ENCODE measurements around the gene NSMF.

The NSMF gene, protein sequence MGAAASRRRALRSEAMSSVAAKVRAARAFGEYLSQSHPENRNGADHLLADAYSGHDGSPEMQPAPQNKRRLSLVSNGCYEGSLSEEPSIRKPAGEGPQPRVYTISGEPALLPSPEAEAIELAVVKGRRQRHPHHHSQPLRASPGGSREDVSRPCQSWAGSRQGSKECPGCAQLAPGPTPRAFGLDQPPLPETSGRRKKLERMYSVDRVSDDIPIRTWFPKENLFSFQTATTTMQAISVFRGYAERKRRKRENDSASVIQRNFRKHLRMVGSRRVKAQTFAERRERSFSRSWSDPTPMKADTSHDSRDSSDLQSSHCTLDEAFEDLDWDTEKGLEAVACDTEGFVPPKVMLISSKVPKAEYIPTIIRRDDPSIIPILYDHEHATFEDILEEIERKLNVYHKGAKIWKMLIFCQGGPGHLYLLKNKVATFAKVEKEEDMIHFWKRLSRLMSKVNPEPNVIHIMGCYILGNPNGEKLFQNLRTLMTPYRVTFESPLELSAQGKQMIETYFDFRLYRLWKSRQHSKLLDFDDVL

DNA sequence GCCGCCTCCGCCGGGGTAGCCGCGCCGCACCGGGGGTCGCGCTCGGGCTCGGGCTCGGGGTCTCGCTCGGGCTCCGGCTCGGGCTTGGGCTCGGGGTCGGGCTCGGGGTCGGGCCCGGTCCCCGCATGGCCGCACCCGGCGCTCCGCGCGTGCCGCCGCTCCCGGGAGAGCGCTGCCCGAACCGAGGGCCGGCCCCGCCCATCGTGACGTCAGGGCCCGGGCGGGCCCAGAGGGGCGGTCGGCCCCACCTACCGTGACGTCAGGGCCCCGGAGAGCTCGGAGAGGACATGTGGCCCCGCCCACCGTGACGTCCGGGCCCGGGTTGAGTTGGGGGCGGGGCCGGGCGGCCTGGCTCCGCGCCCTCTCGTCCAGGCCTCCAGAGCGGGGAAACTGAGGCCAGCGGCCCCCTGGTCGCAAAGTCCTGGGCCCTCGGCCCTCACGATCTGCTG is at the start of gene NSMF:
NSMF (minus strand) TSS at position 183 of the 449 bp plus-strand sequence. CDS start 232 bp downstream, outside the sequence.
- no peaks in the 10 kb centered on the region for H3K9me3 ChIP-seq (ENCODE audit: control insufficient read depth in 2 of 2, low read length in 2 of 2)
- H3K9ac ChIP-seq (ENCODE audit: low read depth in 1 of 2, low read length in 2 of 2), result peak within 1 kb of the TSS; percentile 69 to 87
- peak within 1 kb of the TSS; percentile 67 to 70 for H3K4me3 ChIP-seq (ENCODE audit: low read length in 2 of 2)
- H3K27ac ChIP-seq (ENCODE audit: low read depth in 2 of 2, low read length in 2 of 2), result peak within 1 kb of the TSS; percentile 12 to 52
- H3K36me3 ChIP-seq (ENCODE audit: control insufficient read depth in 2 of 2, insufficient read depth in 2 of 2, low read length in 2 of 2), result no peaks in the 10 kb centered on the region
- no peaks in the 10 kb centered on the region for H3K27me3 ChIP-seq (ENCODE audit: control insufficient read depth in 2 of 2, insufficient read depth in 2 of 2, low read length in 2 of 2)
- peaks cover 22 to 24% of the 10 kb centered on the region in 2 donors for H3K4me1 ChIP-seq (ENCODE audit: control insufficient read depth in 2 of 2, insufficient read depth in 2 of 2, low read length in 2 of 2)

DNA sequence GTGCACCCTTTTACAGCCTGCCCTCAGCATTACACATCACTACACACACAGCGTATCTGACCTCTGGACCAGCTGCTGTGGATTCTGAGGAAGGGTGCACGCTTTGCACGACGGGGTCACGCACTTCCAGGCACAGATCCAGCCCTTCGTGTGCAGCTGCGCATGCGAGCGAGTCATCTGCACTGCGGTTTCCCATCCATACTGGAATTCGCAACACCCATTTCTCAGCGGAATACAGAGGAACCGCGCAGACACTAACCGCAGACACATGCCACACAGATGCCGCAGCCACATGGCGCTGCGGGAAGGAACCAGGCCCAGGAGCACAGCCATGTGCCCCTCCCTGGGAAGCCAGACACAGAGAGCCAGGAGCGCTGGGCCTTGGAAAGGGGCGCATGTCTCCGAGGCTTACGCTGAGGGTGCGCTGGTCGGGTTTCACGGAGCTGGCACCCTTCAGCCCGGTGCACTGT is 47.6 kb upstream of the NSMF start:
- Histone ChIP-seq H3K9ac (ENCODE audit: low read depth in 1 of 2, low read length in 2 of 2) (no peak overlapping the region), H3K27ac (ENCODE audit: low read depth in 2 of 2, low read length in 2 of 2) (no peak overlapping the region), H3K4me3 (ENCODE audit: low read length in 2 of 2) (no peak overlapping the region), H3K9me3 (ENCODE audit: control insufficient read depth in 2 of 2, low read length in 2 of 2) (no peaks in the 10 kb centered on the region), H3K4me1 (ENCODE audit: control insufficient read depth in 2 of 2, insufficient read depth in 2 of 2, low read length in 2 of 2) (no peaks in the 10 kb centered on the region), H3K27me3 (ENCODE audit: control insufficient read depth in 2 of 2, insufficient read depth in 2 of 2, low read length in 2 of 2) (no peaks in the 10 kb centered on the region), H3K36me3 (ENCODE audit: control insufficient read depth in 2 of 2, insufficient read depth in 2 of 2, low read length in 2 of 2) (peaks cover 0 to 2% of the 10 kb centered on the region in 2 donors)

DNA sequence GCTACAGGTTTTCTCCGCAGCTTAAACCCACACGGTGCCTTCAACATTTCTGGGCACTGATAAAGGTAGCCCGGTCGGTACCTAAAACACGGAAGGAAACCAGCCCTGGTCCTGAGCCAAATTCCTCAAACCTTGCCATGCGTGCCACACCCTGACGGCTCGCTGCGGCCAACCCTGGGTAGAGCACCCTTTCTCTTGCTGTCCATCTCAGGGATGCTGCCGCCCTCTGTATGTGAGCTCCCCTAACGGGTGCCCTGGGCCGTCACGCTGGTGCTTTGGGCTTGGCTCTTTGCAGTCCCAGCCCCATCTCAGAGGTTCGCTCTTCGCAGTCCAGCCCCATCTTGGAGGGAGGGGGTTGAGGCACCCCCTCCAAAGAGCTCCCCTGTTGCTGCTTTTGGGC is 47.1 kb upstream of the NSMF start:
- Histone ChIP-seq H3K27ac (ENCODE audit: low read depth in 2 of 2, low read length in 2 of 2) (no peak overlapping the region), H3K9me3 (ENCODE audit: control insufficient read depth in 2 of 2, low read length in 2 of 2) (no peaks in the 10 kb centered on the region), H3K4me1 (ENCODE audit: control insufficient read depth in 2 of 2, insufficient read depth in 2 of 2, low read length in 2 of 2) (no peaks in the 10 kb centered on the region), H3K36me3 (ENCODE audit: control insufficient read depth in 2 of 2, insufficient read depth in 2 of 2, low read length in 2 of 2) (peaks cover 0 to 2% of the 10 kb centered on the region in 2 donors), H3K9ac (ENCODE audit: low read depth in 1 of 2, low read length in 2 of 2) (no peak overlapping the region), H3K4me3 (ENCODE audit: low read length in 2 of 2) (no peak overlapping the region), H3K27me3 (ENCODE audit: control insufficient read depth in 2 of 2, insufficient read depth in 2 of 2, low read length in 2 of 2) (no peaks in the 10 kb centered on the region)

GRCh38 chr9:137505421-137506140 is 46.4 kb upstream of the NSMF start:
- H3K36me3 ChIP-seq (ENCODE audit: control insufficient read depth in 2 of 2, insufficient read depth in 2 of 2, low read length in 2 of 2), result peaks cover 0 to 2% of the 10 kb centered on the region in 2 donors
- no peak overlapping the region for H3K4me3 ChIP-seq (ENCODE audit: low read length in 2 of 2)
- no peaks in the 10 kb centered on the region for H3K9me3 ChIP-seq (ENCODE audit: control insufficient read depth in 2 of 2, low read length in 2 of 2)
- no peak overlapping the region for H3K27ac ChIP-seq (ENCODE audit: low read depth in 2 of 2, low read length in 2 of 2)
- H3K27me3 ChIP-seq (ENCODE audit: control insufficient read depth in 2 of 2, insufficient read depth in 2 of 2, low read length in 2 of 2), result no peaks in the 10 kb centered on the region
- H3K9ac ChIP-seq (ENCODE audit: low read depth in 1 of 2, low read length in 2 of 2), result no peak overlapping the region
- no peaks in the 10 kb centered on the region for H3K4me1 ChIP-seq (ENCODE audit: control insufficient read depth in 2 of 2, insufficient read depth in 2 of 2, low read length in 2 of 2)

- Histone ChIP-seq H3K9ac (ENCODE audit: low read depth in 1 of 2, low read length in 2 of 2) (no peak overlapping the region), H3K4me3 (ENCODE audit: low read length in 2 of 2) (no peak overlapping the region), H3K4me1 (ENCODE audit: control insufficient read depth in 2 of 2, insufficient read depth in 2 of 2, low read length in 2 of 2) (no peaks in the 10 kb centered on the region), H3K36me3 (ENCODE audit: control insufficient read depth in 2 of 2, insufficient read depth in 2 of 2, low read length in 2 of 2) (peaks cover 0 to 2% of the 10 kb centered on the region in 2 donors), H3K9me3 (ENCODE audit: control insufficient read depth in 2 of 2, low read length in 2 of 2) (no peaks in the 10 kb centered on the region), H3K27me3 (ENCODE audit: control insufficient read depth in 2 of 2, insufficient read depth in 2 of 2, low read length in 2 of 2) (no peaks in the 10 kb centered on the region), H3K27ac (ENCODE audit: low read depth in 2 of 2, low read length in 2 of 2) (no peak overlapping the region)
Measured at GRCh38 chr9:137504432-137504777, 45.3 kb upstream of the NSMF start.

- Histone ChIP-seq H3K4me1 (ENCODE audit: control insufficient read depth in 2 of 2, insufficient read depth in 2 of 2, low read length in 2 of 2) (no peaks in the 10 kb centered on the region), H3K36me3 (ENCODE audit: control insufficient read depth in 2 of 2, insufficient read depth in 2 of 2, low read length in 2 of 2) (peaks cover 0 to 2% of the 10 kb centered on the region in 2 donors), H3K9ac (ENCODE audit: low read depth in 1 of 2, low read length in 2 of 2) (no peak overlapping the region)
Measured at GRCh38 chr9:137502008-137502911, 43.1 kb upstream of the NSMF start.

GRCh38 chr9:137501457-137501856 is 42.3 kb upstream of the NSMF start:
- H3K36me3 ChIP-seq (ENCODE audit: control insufficient read depth in 2 of 2, insufficient read depth in 2 of 2, low read length in 2 of 2), result peaks cover 0 to 2% of the 10 kb centered on the region in 2 donors

More at GRCh38 chr9:137502008-137502911, 43.1 kb upstream of the NSMF start:
- H3K27ac ChIP-seq (ENCODE audit: low read depth in 2 of 2, low read length in 2 of 2), result no peak overlapping the region
- H3K4me3 ChIP-seq (ENCODE audit: low read length in 2 of 2), result no peak overlapping the region
- no peaks in the 10 kb centered on the region for H3K27me3 ChIP-seq (ENCODE audit: control insufficient read depth in 2 of 2, insufficient read depth in 2 of 2, low read length in 2 of 2)
- H3K9me3 ChIP-seq (ENCODE audit: control insufficient read depth in 2 of 2, low read length in 2 of 2), result no peaks in the 10 kb centered on the region

GRCh38 chr9:137500666-137501397 is 41.7 kb upstream of the NSMF start:
- Histone ChIP-seq H3K27me3 (ENCODE audit: control insufficient read depth in 2 of 2, insufficient read depth in 2 of 2, low read length in 2 of 2) (no peaks in the 10 kb centered on the region), H3K27ac (ENCODE audit: low read depth in 2 of 2, low read length in 2 of 2) (no peak overlapping the region), H3K9ac (ENCODE audit: low read depth in 1 of 2, low read length in 2 of 2) (no peak overlapping the region), H3K4me3 (ENCODE audit: low read length in 2 of 2) (no peak overlapping the region), H3K4me1 (ENCODE audit: control insufficient read depth in 2 of 2, insufficient read depth in 2 of 2, low read length in 2 of 2) (no peaks in the 10 kb centered on the region), H3K36me3 (ENCODE audit: control insufficient read depth in 2 of 2, insufficient read depth in 2 of 2, low read length in 2 of 2) (peaks cover 0 to 2% of the 10 kb centered on the region in 2 donors), H3K9me3 (ENCODE audit: control insufficient read depth in 2 of 2, low read length in 2 of 2) (no peaks in the 10 kb centered on the region)

More at GRCh38 chr9:137501457-137501856, 42.3 kb upstream of the NSMF start:
- H3K27me3 ChIP-seq (ENCODE audit: control insufficient read depth in 2 of 2, insufficient read depth in 2 of 2, low read length in 2 of 2), result no peaks in the 10 kb centered on the region
- no peak overlapping the region for H3K27ac ChIP-seq (ENCODE audit: low read depth in 2 of 2, low read length in 2 of 2)
- H3K9ac ChIP-seq (ENCODE audit: low read depth in 1 of 2, low read length in 2 of 2), result no peak overlapping the region
- no peaks in the 10 kb centered on the region for H3K4me1 ChIP-seq (ENCODE audit: control insufficient read depth in 2 of 2, insufficient read depth in 2 of 2, low read length in 2 of 2)
- no peak overlapping the region for H3K4me3 ChIP-seq (ENCODE audit: low read length in 2 of 2)
- no peaks in the 10 kb centered on the region for H3K9me3 ChIP-seq (ENCODE audit: control insufficient read depth in 2 of 2, low read length in 2 of 2)
